Astrocyte (in vitro differentiated cells and primary cell): ENCODE results near the gene NDRG4.

Experiments
- CTCF ChIP-seq: IDR thresholded peaks from 2 replicates; pipeline ENCODE4 v1.5.1; 2011; ENCODE audit warnings: low read depth, mild to moderate bottlenecking, inconsistent platforms, low read length, moderate library complexity; ENCODE audit not compliant: insufficient read depth
- EZH2 ChIP-seq: IDR thresholded peaks from 2 replicates; pipeline ENCODE4 v1.6.1; 2012; ENCODE audit warnings: mild to moderate bottlenecking, low read length, inconsistent platforms; ENCODE audit not compliant: insufficient read depth

- TF ChIP-seq EZH2 = no peak
- TF ChIP-seq CTCF = no peak
Observed at GRCh38 chr16:58467905-58468304, 32.0 kb upstream of the NDRG4 start.
